OCI-LY1 (cell line): ENCODE results near the gene DDX19B.

Source experiments
- EZH2 ChIP-seq: fragments of 200-600 bp; sonication (generic), shearing (Covaris generic); IDR thresholded peaks from 2 replicates; pipeline ENCODE4 v1.8.0; 2017; ENCODE audit warnings: borderline replicate concordance, mixed run types, mild to moderate bottlenecking, antibody characterized with exemption, low read length, moderate library complexity, mixed read lengths
- TF ChIP-seq, protein P1 (sequence below): fragments of 200-600 bp; sonication (generic), shearing (Covaris generic); IDR thresholded peaks from 2 replicates; pipeline ENCODE4 v1.5.1; 2017; ENCODE audit warnings: mild to moderate bottlenecking, antibody characterized with exemption, low read length, moderate library complexity, mixed read lengths

DNA sequence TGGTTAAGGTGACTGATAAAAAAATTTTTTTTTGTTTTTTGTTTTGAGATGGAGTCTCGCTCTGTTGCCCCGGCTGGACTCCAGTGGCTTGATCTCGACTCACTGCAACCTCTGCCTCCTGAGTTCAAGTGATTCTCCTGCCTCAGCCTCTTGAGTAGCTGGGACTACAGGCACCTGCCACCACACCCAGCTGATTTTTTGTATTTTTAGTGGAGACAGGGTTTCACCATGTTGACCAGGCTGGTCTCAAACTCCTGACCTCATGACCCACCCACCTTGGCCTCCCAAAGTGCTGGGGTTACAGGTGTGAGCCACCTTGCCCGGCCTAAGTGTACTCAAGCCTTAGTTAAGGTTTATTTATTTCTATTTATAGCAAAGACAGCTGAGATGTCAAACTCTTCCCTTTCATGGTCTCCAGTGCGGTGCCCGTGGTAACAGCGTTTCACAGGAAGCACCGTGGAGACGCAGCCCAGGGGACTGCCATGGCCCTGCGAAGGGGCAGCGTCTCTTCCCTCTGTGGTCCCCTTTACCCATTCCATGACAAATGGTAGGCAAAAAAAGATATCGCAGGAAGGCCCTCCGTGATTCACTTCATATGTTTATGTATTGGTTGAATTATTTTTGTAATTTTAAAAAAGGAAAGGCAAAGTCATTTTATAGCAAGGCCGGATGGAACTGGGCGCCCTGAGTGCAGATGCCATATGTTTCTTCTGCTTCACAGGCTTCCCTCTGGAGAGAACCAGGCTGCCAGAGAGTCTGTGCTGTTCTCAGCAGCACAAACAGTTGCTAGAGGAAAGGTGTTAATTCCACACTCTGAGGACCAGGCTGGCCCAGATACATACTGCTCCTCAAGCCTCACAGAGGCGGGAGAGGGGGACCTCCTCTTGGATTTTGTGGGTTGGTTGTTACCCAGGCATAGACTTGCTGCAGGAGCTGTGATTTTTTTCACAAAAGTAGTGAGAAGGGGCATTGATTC, 76.9 kb downstream of the DDX19B start:
- TF ChIP-seq, protein P1, sequence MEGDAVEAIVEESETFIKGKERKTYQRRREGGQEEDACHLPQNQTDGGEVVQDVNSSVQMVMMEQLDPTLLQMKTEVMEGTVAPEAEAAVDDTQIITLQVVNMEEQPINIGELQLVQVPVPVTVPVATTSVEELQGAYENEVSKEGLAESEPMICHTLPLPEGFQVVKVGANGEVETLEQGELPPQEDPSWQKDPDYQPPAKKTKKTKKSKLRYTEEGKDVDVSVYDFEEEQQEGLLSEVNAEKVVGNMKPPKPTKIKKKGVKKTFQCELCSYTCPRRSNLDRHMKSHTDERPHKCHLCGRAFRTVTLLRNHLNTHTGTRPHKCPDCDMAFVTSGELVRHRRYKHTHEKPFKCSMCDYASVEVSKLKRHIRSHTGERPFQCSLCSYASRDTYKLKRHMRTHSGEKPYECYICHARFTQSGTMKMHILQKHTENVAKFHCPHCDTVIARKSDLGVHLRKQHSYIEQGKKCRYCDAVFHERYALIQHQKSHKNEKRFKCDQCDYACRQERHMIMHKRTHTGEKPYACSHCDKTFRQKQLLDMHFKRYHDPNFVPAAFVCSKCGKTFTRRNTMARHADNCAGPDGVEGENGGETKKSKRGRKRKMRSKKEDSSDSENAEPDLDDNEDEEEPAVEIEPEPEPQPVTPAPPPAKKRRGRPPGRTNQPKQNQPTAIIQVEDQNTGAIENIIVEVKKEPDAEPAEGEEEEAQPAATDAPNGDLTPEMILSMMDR = no peak
- no peak for TF ChIP-seq EZH2
